CD4-positive, CD25-positive, alpha-beta regulatory T cell (primary cell): ENCODE measurements around the gene RYR2. TPM values are rescaled to one million over a fixed set of nuclear protein-coding genes. Genes with fewer than 3 reads are reported as not detected.

ENCODE experiments used
- ATAC-seq, 2 donors: fragments of 150-1000 bp; cut with Tn5 transposase; one replicate each; pipeline ENCODE4 v1.10.0; 2021; ENCODE audit warnings: low read depth in 2 of 2, moderate number of reproducible peaks in 2 of 2, moderate library complexity in 1 of 2
- DNase-seq, 3 donors: peaks; one replicate each; pipeline versions ENCODE4 v3.0.0 to v3.0.0-alpha.2; 2012 to 2022; ENCODE audit warnings: mixed read lengths in 1 of 3
- H3K27ac ChIP-seq: one replicate; pipeline ENCODE4 v1.7.0; 2013; ENCODE audit warnings: mild to moderate bottlenecking, low read length; ENCODE audit not compliant: insufficient read depth, poor library complexity, severe bottlenecking
- H3K27me3 ChIP-seq: one replicate; pipeline ENCODE4 v1.7.0; 2013; ENCODE audit warnings: low read length; ENCODE audit not compliant: control insufficient read depth, insufficient read depth
- H3K36me3 ChIP-seq: one replicate; pipeline ENCODE4 v1.7.0; 2013; ENCODE audit warnings: mild to moderate bottlenecking, low read length, moderate library complexity; ENCODE audit not compliant: control insufficient read depth, insufficient read depth
- H3K4me1 ChIP-seq: 2 replicates; pipeline ENCODE4 v1.7.0; 2013; ENCODE audit warnings: mild to moderate bottlenecking, low read length; ENCODE audit not compliant: insufficient read depth, control insufficient read depth, poor library complexity, severe bottlenecking
- H3K4me3 ChIP-seq: one replicate; pipeline ENCODE4 v1.7.0; 2013; ENCODE audit warnings: low read depth, mild to moderate bottlenecking, low read length, moderate library complexity
- H3K9me3 ChIP-seq, 2 experiments: 1 replicate in 1 of 2; 2 replicates in 1 of 2; pipeline ENCODE4 v1.7.0; 2013; ENCODE audit warnings: low read length in 2 of 2, mild to moderate bottlenecking in 1 of 2, moderate library complexity in 1 of 2; ENCODE audit not compliant: control insufficient read depth in 2 of 2
- H3K27ac Mint-ChIP-seq, 3 donors: one replicate each; pipeline ENCODE4 v1.8.0; 2020 to 2022; ENCODE audit warnings: mild to moderate bottlenecking in 3 of 3, mixed read lengths in 3 of 3, moderate library complexity in 2 of 3
- H3K27me3 Mint-ChIP-seq: one replicate; pipeline ENCODE4 v1.8.0; 2022; ENCODE audit warnings: mild to moderate bottlenecking, mixed read lengths
- H3K36me3 Mint-ChIP-seq: one replicate; pipeline ENCODE4 v1.8.0; 2020; ENCODE audit warnings: mixed read lengths
- H3K4me1 Mint-ChIP-seq, 4 donors: one replicate each; pipeline ENCODE4 v1.8.0; 2020 to 2022; ENCODE audit warnings: mixed read lengths in 4 of 4, mild to moderate bottlenecking in 1 of 4
- H3K4me3 Mint-ChIP-seq, 4 donors: one replicate each; pipeline ENCODE4 v1.8.0; 2020 to 2022; ENCODE audit warnings: mild to moderate bottlenecking in 4 of 4, mixed read lengths in 4 of 4, moderate library complexity in 3 of 4
- H3K9me3 Mint-ChIP-seq, 7 donors: one replicate each; pipeline ENCODE4 v1.8.0; 2020 to 2022; ENCODE audit warnings: mixed read lengths in 7 of 7, mild to moderate bottlenecking in 3 of 7, moderate library complexity in 2 of 7
- polyA plus RNA-seq, 4 donors: library from polyadenylated mRNA; unstranded; fragments of 300-500 nt; fragmentation: Illumina TruSeq; gene quantifications; one replicate each; pipeline ENCODE4 v1.2.3, GENCODE V29; 2021
- total RNA-seq: library from RNA; stranded (reverse); gene quantifications from one replicate; pipeline ENCODE4 v1.2.3, GENCODE V29; 2022

The RYR2 gene
- total and polyA plus RNA-seq, 5 donors from 2014 or later, result 0.02 to 0.40 TPM; not detected in 3

DNA sequence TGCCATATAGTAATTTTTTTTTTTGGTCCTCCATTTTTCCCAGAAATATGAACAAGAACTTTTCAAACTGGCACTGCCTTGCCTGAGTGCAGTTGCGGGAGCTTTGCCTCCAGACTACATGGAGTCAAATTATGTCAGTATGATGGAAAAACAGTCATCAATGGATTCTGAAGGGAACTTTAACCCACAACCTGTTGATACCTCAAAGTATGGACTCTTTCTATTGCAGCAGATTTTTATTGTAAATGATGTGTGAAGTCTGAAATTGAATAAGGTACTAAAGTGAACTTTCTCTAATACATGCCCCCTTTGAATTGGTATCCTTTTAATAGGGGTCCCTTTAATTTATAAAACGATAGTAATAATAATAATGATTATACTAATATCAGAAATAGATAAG is 613.8 kb downstream of the RYR2 start:
- DNase-seq, result no peak
- H3K27me3 Mint-ChIP-seq, result no peaks in the 10 kb centered on the region
- Histone ChIP-seq H3K4me3 (no peak overlapping the region), H3K36me3 (no peaks in the 10 kb centered on the region), H3K27ac (no peak overlapping the region), H3K4me1 (no peaks in the 10 kb centered on the region), H3K9me3 (no peaks in the 10 kb centered on the region), H3K27me3 (no peaks in the 10 kb centered on the region)
- ATAC-seq, result no peak
- no peaks in the 10 kb centered on the region for H3K4me1 Mint-ChIP-seq
- H3K4me3 Mint-ChIP-seq, result no peak overlapping the region
- H3K36me3 Mint-ChIP-seq, result no peaks in the 10 kb centered on the region
- H3K27ac Mint-ChIP-seq, result no peak overlapping the region
- H3K9me3 Mint-ChIP-seq, result peaks cover 0 to 3% (median 0%) of the 10 kb centered on the region in 7 donors

DNA sequence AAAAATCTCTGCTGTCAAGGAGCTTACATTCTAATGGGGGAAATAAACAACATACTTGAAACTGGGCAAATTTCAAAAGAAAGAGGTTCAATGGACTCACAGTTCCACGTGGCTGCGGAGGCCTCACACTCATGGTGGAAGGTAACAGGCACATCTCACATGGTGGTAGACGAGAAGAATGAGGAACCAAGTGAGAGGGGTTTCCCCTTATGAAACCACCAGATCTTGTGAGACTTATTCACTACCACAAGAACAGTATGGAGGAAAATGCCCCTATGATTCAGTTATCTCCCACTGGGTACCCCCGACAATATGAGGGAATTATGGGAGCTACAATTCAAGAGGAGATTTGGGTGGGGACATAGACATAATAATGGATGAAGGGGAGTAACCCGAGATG is 622.4 kb downstream of the RYR2 start:
- Histone ChIP-seq H3K36me3 (no peaks in the 10 kb centered on the region), H3K9me3 (no peaks in the 10 kb centered on the region), H3K27me3 (no peaks in the 10 kb centered on the region), H3K4me1 (no peaks in the 10 kb centered on the region), H3K27ac (no peak overlapping the region), H3K4me3 (no peak overlapping the region)
- H3K4me1 Mint-ChIP-seq, result peaks cover 0 to 5% (median 0%) of the 10 kb centered on the region in 4 donors
- no peaks in the 10 kb centered on the region for H3K27me3 Mint-ChIP-seq
- peaks cover 2 to 7% (median 4%) of the 10 kb centered on the region in 7 donors for H3K9me3 Mint-ChIP-seq
- no peak overlapping the region for H3K27ac Mint-ChIP-seq
- no peak overlapping the region for H3K4me3 Mint-ChIP-seq
- DNase-seq, result no peak
- no peak for ATAC-seq
- no peaks in the 10 kb centered on the region for H3K36me3 Mint-ChIP-seq

DNA sequence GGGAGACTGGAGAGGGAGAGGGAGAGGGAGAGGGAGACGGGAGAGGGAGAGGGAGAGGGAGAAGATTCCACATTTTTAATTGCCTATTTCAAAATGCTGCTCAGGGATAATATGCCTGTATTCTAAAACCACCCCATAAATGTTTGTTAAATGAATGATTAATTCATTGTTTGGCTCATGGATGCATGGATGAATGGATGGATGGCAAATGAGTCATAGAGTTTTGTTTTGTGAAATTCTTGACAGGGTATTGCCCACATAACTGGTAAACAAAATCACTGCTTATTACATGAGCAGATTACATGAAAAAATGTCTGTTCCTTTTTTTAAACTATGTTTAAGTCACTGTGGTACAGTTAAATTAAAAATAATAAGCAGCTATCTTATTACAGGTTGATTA is 628.3 kb downstream of the RYR2 start:
- Histone ChIP-seq H3K4me1 (no peaks in the 10 kb centered on the region), H3K27ac (no peak overlapping the region), H3K27me3 (no peaks in the 10 kb centered on the region), H3K9me3 (no peaks in the 10 kb centered on the region), H3K4me3 (no peak overlapping the region), H3K36me3 (no peaks in the 10 kb centered on the region)
- Mint-ChIP-seq H3K9me3 (peaks cover 0 to 7% (median 4%) of the 10 kb centered on the region in 7 donors), H3K4me3 (no peak overlapping the region), H3K27ac (no peak overlapping the region), H3K27me3 (no peaks in the 10 kb centered on the region), H3K4me1 (no peaks in the 10 kb centered on the region), H3K36me3 (no peaks in the 10 kb centered on the region)
- DNase-seq (no peak), ATAC-seq (no peak)

GRCh38 chr1:237671262-237671661 is 629.3 kb downstream of the RYR2 start:
- H3K27me3 ChIP-seq, result no peaks in the 10 kb centered on the region
- Mint-ChIP-seq H3K4me3 (no peak overlapping the region), H3K27ac (no peak overlapping the region), H3K4me1 (no peaks in the 10 kb centered on the region), H3K27me3 (no peaks in the 10 kb centered on the region), H3K9me3 (peaks cover 0 to 7% (median 4%) of the 10 kb centered on the region in 7 donors), H3K36me3 (no peaks in the 10 kb centered on the region)
- no peaks in the 10 kb centered on the region for H3K9me3 ChIP-seq
- DNase-seq, result no peak
- no peak for ATAC-seq
- H3K36me3 ChIP-seq, result no peaks in the 10 kb centered on the region
- no peak overlapping the region for H3K4me3 ChIP-seq
- H3K4me1 ChIP-seq, result no peaks in the 10 kb centered on the region
- H3K27ac ChIP-seq, result no peak overlapping the region

GRCh38 chr1:237671935-237672334 is 630.0 kb downstream of the RYR2 start:
- no peak for ATAC-seq

DNA sequence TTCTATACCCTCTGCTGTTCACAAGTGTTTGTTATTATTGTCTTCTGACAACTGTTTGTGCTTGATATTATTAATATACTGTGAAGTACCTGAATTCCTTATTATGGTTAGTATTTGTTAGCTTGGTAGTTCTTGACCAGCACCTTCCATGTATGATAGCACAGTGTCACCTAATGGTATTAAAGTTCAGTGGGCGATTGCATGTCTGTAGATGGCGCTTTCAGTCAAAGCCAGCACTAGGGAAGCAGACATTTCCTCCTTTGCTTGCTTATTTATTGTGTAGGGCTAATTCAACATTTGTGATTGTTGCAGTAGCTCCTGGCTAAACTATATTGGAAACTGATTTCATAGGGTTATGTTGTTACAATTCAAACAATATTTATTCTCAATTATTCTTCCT is 630.8 kb downstream of the RYR2 start:
- Histone ChIP-seq H3K36me3 (no peaks in the 10 kb centered on the region), H3K4me1 (no peaks in the 10 kb centered on the region), H3K27me3 (no peaks in the 10 kb centered on the region), H3K9me3 (no peaks in the 10 kb centered on the region), H3K27ac (no peak overlapping the region), H3K4me3 (no peak overlapping the region)
- Mint-ChIP-seq H3K4me1 (no peaks in the 10 kb centered on the region), H3K27ac (no peak overlapping the region), H3K36me3 (no peaks in the 10 kb centered on the region), H3K4me3 (no peak overlapping the region), H3K9me3 (peaks cover 0 to 7% (median 4%) of the 10 kb centered on the region in 7 donors), H3K27me3 (no peaks in the 10 kb centered on the region)
- ATAC-seq, result no peak
- peak in 1 of 3 donors; percentile 5 for DNase-seq

More at GRCh38 chr1:237671935-237672334, 630.0 kb downstream of the RYR2 start:
- Mint-ChIP-seq H3K36me3 (no peaks in the 10 kb centered on the region), H3K9me3 (peaks cover 0 to 7% (median 4%) of the 10 kb centered on the region in 7 donors), H3K27me3 (no peaks in the 10 kb centered on the region), H3K4me1 (no peaks in the 10 kb centered on the region), H3K4me3 (no peak overlapping the region), H3K27ac (no peak overlapping the region)
- H3K27ac ChIP-seq, result no peak overlapping the region
- no peaks in the 10 kb centered on the region for H3K27me3 ChIP-seq
- H3K4me1 ChIP-seq, result no peaks in the 10 kb centered on the region
- no peaks in the 10 kb centered on the region for H3K36me3 ChIP-seq
- H3K4me3 ChIP-seq, result no peak overlapping the region
- no peak for DNase-seq
- no peaks in the 10 kb centered on the region for H3K9me3 ChIP-seq

- Histone ChIP-seq H3K4me3 (no peak overlapping the region), H3K4me1 (no peaks in the 10 kb centered on the region), H3K9me3 (no peaks in the 10 kb centered on the region), H3K27ac (no peak overlapping the region), H3K27me3 (no peaks in the 10 kb centered on the region), H3K36me3 (no peaks in the 10 kb centered on the region)
- Mint-ChIP-seq H3K4me1 (no peaks in the 10 kb centered on the region), H3K27ac (no peak overlapping the region), H3K27me3 (no peaks in the 10 kb centered on the region), H3K4me3 (no peak overlapping the region), H3K36me3 (no peaks in the 10 kb centered on the region), H3K9me3 (peaks cover 0 to 6% (median under 1%) of the 10 kb centered on the region in 7 donors)
- no peak for ATAC-seq
- DNase-seq, result no peak
Measured at GRCh38 chr1:237673631-237674030, 631.6 kb downstream of the RYR2 start.

GRCh38 chr1:237677979-237678378 is 636.0 kb downstream of the RYR2 start:
- Histone ChIP-seq H3K9me3 (no peaks in the 10 kb centered on the region), H3K4me3 (no peak overlapping the region), H3K27me3 (no peaks in the 10 kb centered on the region), H3K36me3 (no peaks in the 10 kb centered on the region), H3K27ac (no peak overlapping the region), H3K4me1 (no peaks in the 10 kb centered on the region)
- H3K9me3 Mint-ChIP-seq, result peaks cover 0 to 6% (median 2%) of the 10 kb centered on the region in 7 donors
- no peaks in the 10 kb centered on the region for H3K4me1 Mint-ChIP-seq
- peak in 1 of 3 donors; percentile 8 for DNase-seq
- H3K27ac Mint-ChIP-seq, result no peak overlapping the region
- no peaks in the 10 kb centered on the region for H3K27me3 Mint-ChIP-seq
- no peaks in the 10 kb centered on the region for H3K36me3 Mint-ChIP-seq
- ATAC-seq, result no peak
- H3K4me3 Mint-ChIP-seq, result no peak overlapping the region
